ENCODE measurements around the gene KRTAP20-2.

The KRTAP20-2 gene

DNA sequence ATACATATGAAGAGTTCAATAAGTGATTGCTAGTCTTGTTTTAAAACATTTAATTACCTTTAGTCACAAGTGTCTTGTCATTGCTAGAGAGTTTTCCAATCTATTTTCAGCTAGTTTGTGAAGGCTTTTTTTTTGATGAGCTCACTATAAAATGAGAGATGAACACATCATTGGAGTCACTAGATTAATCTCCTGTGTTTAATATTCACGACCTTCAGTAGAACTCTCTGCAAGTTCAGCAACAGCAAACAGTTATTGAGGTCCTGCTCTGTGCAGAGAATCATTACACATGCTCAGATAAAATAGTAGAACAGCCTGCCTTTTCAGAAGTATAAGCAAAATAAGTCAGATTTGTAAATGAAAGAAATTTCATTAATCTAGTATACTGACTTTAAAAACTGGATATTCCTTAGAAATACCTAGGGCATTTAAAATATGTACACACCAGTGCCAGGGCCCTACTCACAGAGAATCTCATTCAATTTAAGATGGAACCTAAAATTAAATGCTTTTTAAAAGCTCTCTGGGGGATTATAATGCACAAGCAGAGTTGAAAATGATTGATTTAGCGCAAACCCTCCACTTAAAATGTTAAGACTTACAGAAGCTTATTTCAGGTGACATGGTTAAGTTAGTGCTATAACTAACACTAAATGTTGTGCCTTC, 38.1 kb downstream of the KRTAP20-2 start:
- TF ChIP-seq, protein P1, sequence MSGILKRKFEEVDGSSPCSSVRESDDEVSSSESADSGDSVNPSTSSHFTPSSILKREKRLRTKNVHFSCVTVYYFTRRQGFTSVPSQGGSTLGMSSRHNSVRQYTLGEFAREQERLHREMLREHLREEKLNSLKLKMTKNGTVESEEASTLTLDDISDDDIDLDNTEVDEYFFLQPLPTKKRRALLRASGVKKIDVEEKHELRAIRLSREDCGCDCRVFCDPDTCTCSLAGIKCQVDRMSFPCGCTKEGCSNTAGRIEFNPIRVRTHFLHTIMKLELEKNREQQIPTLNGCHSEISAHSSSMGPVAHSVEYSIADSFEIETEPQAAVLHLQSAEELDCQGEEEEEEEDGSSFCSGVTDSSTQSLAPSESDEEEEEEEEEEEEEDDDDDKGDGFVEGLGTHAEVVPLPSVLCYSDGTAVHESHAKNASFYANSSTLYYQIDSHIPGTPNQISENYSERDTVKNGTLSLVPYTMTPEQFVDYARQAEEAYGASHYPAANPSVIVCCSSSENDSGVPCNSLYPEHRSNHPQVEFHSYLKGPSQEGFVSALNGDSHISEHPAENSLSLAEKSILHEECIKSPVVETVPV (CRISPR knock-in tag; IDR thresholded peaks at IDR 0.05) = no peak
- TF ChIP-seq OSR1 (CRISPR knock-in tag; IDR thresholded peaks at IDR 0.05) (no peak), BACH2 (CRISPR knock-in tag; IDR thresholded peaks at IDR 0.05; ENCODE audit: borderline replicate concordance) (no peak)

DNA sequence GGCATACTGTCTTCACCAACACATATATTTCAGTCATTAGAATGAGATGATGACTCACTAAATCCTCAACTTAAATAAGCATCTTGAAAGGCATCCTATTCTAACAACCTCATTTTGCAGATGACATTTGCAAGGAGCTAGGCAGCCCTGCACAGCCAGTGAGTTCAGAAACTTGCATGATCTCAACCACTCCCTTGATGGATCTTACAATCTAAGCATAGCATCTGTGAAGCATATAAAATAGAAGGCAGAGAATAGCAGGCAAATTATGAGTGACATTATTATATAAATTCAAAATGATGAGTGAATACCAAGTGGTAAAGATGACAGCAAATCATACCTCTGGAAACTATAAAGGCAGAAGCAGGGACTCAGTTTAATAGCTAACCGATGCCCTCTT, 39.3 kb downstream of the KRTAP20-2 start:
- TF ChIP-seq BACH2 (CRISPR knock-in tag; IDR thresholded peaks at IDR 0.05; ENCODE audit: borderline replicate concordance) = no peak
- no peak for TF ChIP-seq ZFP3 (CRISPR knock-in tag; IDR thresholded peaks at IDR 0.05)
- TF ChIP-seq CSDC2 (CRISPR knock-in tag; IDR thresholded peaks at IDR 0.05) = no peak
- TF ChIP-seq RARB (CRISPR knock-in tag; IDR thresholded peaks at IDR 0.05) = no peak
- no peak for TF ChIP-seq ZNF8 (CRISPR knock-in tag; IDR thresholded peaks at IDR 0.05)
- TF ChIP-seq, protein P2, sequence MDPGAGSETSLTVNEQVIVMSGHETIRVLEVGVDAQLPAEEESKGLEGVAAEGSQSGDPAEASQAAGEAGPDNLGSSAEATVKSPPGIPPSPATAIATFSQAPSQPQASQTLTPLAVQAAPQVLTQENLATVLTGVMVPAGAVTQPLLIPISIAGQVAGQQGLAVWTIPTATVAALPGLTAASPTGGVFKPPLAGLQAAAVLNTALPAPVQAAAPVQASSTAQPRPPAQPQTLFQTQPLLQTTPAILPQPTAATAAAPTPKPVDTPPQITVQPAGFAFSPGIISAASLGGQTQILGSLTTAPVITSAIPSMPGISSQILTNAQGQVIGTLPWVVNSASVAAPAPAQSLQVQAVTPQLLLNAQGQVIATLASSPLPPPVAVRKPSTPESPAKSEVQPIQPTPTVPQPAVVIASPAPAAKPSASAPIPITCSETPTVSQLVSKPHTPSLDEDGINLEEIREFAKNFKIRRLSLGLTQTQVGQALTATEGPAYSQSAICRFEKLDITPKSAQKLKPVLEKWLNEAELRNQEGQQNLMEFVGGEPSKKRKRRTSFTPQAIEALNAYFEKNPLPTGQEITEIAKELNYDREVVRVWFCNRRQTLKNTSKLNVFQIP (CRISPR knock-in tag; IDR thresholded peaks at IDR 0.05; ENCODE audit: borderline replicate concordance, low read depth) = no peak
- no peak for TF ChIP-seq PPARA (CRISPR knock-in tag; IDR thresholded peaks at IDR 0.05; ENCODE audit: borderline replicate concordance)
- no peak for TF ChIP-seq OSR1 (CRISPR knock-in tag; IDR thresholded peaks at IDR 0.05)
- no peak for TF ChIP-seq ARNTL (CRISPR knock-in tag; IDR thresholded peaks at IDR 0.05; ENCODE audit: borderline replicate concordance, low read depth)
- no peak for TF ChIP-seq TOX (CRISPR knock-in tag; IDR thresholded peaks at IDR 0.05; ENCODE audit: borderline replicate concordance)
- ATAC-seq = no peak

More for the DNA sequence above, 38.1 kb downstream of the KRTAP20-2 start:
- ATAC-seq = no peak

DNA sequence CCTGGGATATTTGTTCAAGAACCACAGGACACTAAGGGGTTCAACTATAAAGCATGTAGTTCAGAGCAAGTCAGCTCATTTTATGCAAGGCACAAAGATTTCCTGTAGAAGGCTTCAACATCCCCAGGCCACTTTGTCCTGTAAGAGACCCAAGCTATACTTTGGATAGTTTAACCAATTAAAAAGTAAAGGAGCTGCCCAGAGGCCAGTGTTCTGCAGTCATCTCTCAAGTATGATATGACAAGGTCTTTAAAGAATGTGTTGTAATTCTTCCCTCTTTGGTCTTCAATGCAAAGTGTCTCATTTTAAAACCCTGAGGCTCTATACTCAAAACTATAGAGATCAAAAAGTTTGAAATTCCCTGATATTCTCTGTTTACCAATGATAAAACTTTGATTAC, 41.7 kb downstream of the KRTAP20-2 start:
- ATAC-seq = no peak
- TF ChIP-seq, protein P3, sequence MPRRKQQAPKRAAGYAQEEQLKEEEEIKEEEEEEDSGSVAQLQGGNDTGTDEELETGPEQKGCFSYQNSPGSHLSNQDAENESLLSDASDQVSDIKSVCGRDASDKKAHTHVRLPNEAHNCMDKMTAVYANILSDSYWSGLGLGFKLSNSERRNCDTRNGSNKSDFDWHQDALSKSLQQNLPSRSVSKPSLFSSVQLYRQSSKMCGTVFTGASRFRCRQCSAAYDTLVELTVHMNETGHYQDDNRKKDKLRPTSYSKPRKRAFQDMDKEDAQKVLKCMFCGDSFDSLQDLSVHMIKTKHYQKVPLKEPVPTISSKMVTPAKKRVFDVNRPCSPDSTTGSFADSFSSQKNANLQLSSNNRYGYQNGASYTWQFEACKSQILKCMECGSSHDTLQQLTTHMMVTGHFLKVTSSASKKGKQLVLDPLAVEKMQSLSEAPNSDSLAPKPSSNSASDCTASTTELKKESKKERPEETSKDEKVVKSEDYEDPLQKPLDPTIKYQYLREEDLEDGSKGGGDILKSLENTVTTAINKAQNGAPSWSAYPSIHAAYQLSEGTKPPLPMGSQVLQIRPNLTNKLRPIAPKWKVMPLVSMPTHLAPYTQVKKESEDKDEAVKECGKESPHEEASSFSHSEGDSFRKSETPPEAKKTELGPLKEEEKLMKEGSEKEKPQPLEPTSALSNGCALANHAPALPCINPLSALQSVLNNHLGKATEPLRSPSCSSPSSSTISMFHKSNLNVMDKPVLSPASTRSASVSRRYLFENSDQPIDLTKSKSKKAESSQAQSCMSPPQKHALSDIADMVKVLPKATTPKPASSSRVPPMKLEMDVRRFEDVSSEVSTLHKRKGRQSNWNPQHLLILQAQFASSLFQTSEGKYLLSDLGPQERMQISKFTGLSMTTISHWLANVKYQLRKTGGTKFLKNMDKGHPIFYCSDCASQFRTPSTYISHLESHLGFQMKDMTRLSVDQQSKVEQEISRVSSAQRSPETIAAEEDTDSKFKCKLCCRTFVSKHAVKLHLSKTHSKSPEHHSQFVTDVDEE (CRISPR knock-in tag; IDR thresholded peaks at IDR 0.05) = no peak
- TF ChIP-seq, protein P2 (CRISPR knock-in tag; IDR thresholded peaks at IDR 0.05; ENCODE audit: borderline replicate concordance, low read depth) = no peak
- no peak for TF ChIP-seq SNAI2 (CRISPR knock-in tag; IDR thresholded peaks at IDR 0.05)
- no peak for TF ChIP-seq ESRRG (CRISPR knock-in tag; IDR thresholded peaks at IDR 0.05)
- TF ChIP-seq ZNF70 (CRISPR knock-in tag; IDR thresholded peaks at IDR 0.05) = no peak
- TF ChIP-seq, protein P4, sequence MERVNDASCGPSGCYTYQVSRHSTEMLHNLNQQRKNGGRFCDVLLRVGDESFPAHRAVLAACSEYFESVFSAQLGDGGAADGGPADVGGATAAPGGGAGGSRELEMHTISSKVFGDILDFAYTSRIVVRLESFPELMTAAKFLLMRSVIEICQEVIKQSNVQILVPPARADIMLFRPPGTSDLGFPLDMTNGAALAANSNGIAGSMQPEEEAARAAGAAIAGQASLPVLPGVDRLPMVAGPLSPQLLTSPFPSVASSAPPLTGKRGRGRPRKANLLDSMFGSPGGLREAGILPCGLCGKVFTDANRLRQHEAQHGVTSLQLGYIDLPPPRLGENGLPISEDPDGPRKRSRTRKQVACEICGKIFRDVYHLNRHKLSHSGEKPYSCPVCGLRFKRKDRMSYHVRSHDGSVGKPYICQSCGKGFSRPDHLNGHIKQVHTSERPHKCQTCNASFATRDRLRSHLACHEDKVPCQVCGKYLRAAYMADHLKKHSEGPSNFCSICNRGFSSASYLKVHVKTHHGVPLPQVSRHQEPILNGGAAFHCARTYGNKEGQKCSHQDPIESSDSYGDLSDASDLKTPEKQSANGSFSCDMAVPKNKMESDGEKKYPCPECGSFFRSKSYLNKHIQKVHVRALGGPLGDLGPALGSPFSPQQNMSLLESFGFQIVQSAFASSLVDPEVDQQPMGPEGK (CRISPR knock-in tag; IDR thresholded peaks at IDR 0.05; ENCODE audit: borderline replicate concordance) = no peak
- no peak for TF ChIP-seq ZC3H10 (CRISPR knock-in tag; IDR thresholded peaks at IDR 0.05)
- TF ChIP-seq RARB (CRISPR knock-in tag; IDR thresholded peaks at IDR 0.05) = no peak
- TF ChIP-seq ZFP3 (CRISPR knock-in tag; IDR thresholded peaks at IDR 0.05) = no peak
- TF ChIP-seq CSDC2 (CRISPR knock-in tag; IDR thresholded peaks at IDR 0.05) = no peak
- TF ChIP-seq, protein P1 (CRISPR knock-in tag; IDR thresholded peaks at IDR 0.05) = no peak
- TF ChIP-seq ZNF565 (CRISPR knock-in tag; conservative IDR thresholded peaks at IDR 0.05; ENCODE audit: low read depth) = no peak
- TF ChIP-seq ZNF8 (CRISPR knock-in tag; IDR thresholded peaks at IDR 0.05) = no peak
- TF ChIP-seq TCF4 (CRISPR knock-in tag; IDR thresholded peaks at IDR 0.05; ENCODE audit: borderline replicate concordance) = no peak
- no peak for TF ChIP-seq PPARA (CRISPR knock-in tag; IDR thresholded peaks at IDR 0.05; ENCODE audit: borderline replicate concordance)
- TF ChIP-seq BACH2 (CRISPR knock-in tag; IDR thresholded peaks at IDR 0.05; ENCODE audit: borderline replicate concordance) = no peak
- TF ChIP-seq ARNTL (CRISPR knock-in tag; IDR thresholded peaks at IDR 0.05; ENCODE audit: borderline replicate concordance, low read depth) = no peak

Measured in SK-N-SH treated with all-trans-retinoic acid at 6 μM for 48 hours (cell line).